GM23248 (cell line): ENCODE data around the gene CARMIL1. TPM values are rescaled to one million over a fixed set of nuclear protein-coding genes. Genes with fewer than 3 reads are reported as not detected.

Experiments used
- DNase-seq: peaks from one replicate; pipeline ENCODE4 v3.0.0-alpha.2; 2015
- H2AFZ ChIP-seq: fragments of 200-600 bp; sonication (generic); 2 replicates; pipeline ENCODE4 v1.6.1; 2016; ENCODE audit warnings: antibody characterized with exemption
- H3F3A ChIP-seq: fragments of 200-600 bp; sonication (generic); 2 replicates; pipeline ENCODE4 v1.6.1; 2016; ENCODE audit warnings: mild to moderate bottlenecking, antibody characterized with exemption, mixed run types; ENCODE audit not compliant: insufficient read depth
- H3K27ac ChIP-seq: fragments of 200-600 bp; sonication (generic); 2 replicates; pipeline ENCODE4 v1.5.1; 2016; ENCODE audit warnings: mild to moderate bottlenecking
- H3K27me3 ChIP-seq: fragments of 200-600 bp; sonication (generic); replicated peaks from 2 replicates; pipeline ENCODE4 v1.6.1; 2016; ENCODE audit warnings: mild to moderate bottlenecking; ENCODE audit not compliant: insufficient read depth
- H3K36me3 ChIP-seq: fragments of 200-600 bp; sonication (generic); 2 replicates; pipeline ENCODE4 v1.6.1; 2016; ENCODE audit warnings: low read depth, mild to moderate bottlenecking
- H3K4me1 ChIP-seq: fragments of 200-600 bp; sonication (generic); 2 replicates; pipeline ENCODE4 v1.6.1; 2016; ENCODE audit warnings: mild to moderate bottlenecking; ENCODE audit not compliant: insufficient read depth
- H3K4me2 ChIP-seq: fragments of 200-600 bp; sonication (generic); one replicate; pipeline ENCODE4 v1.6.1; 2016; ENCODE audit warnings: mild to moderate bottlenecking; ENCODE audit not compliant: unreplicated experiment
- H3K4me3 ChIP-seq: fragments of 200-600 bp; sonication (generic); 2 replicates; pipeline ENCODE4 v1.5.1; 2016; ENCODE audit warnings: mild to moderate bottlenecking
- H3K79me2 ChIP-seq: fragments of 200-600 bp; sonication (generic); 2 replicates; pipeline ENCODE4 v1.6.1; 2016; ENCODE audit warnings: mild to moderate bottlenecking; ENCODE audit not compliant: insufficient read depth
- H3K9ac ChIP-seq: fragments of 200-600 bp; sonication (generic); 2 replicates; pipeline ENCODE4 v1.6.1; 2016; ENCODE audit warnings: mild to moderate bottlenecking
- H3K9me2 ChIP-seq: fragments of 200-600 bp; sonication (generic); 2 replicates; pipeline ENCODE4 v1.6.1; 2016; ENCODE audit warnings: mixed run types, mild to moderate bottlenecking, moderate library complexity; ENCODE audit not compliant: insufficient read depth
- H3K9me3 ChIP-seq: fragments of 200-600 bp; sonication (generic); one replicate; pipeline ENCODE4 v1.6.1; 2017; ENCODE audit warnings: low read depth
- H4K20me1 ChIP-seq: fragments of 200-600 bp; sonication (generic); 2 replicates; pipeline ENCODE4 v1.6.0; 2016; ENCODE audit not compliant: insufficient read depth
- EZH2 ChIP-seq: fragments of 200-600 bp; sonication (generic); IDR thresholded peaks from 2 replicates; pipeline ENCODE4 v1.6.1; 2018; ENCODE audit warnings: antibody characterized with exemption, mild to moderate bottlenecking; ENCODE audit not compliant: insufficient read depth, poor library complexity, severe bottlenecking
- EZH2phosphoT487 ChIP-seq: fragments of 200-600 bp; sonication (generic); IDR thresholded peaks from 2 replicates; pipeline ENCODE4 v1.6.1; 2018; ENCODE audit warnings: antibody characterized with exemption, moderate library complexity, mild to moderate bottlenecking, low read depth; ENCODE audit not compliant: insufficient read depth
- WGBS, 2 experiments: methylation state at CpG; one replicate each; pipeline ENCODE4 v1.1.6; 2015 to 2017; ENCODE audit warnings: low lambda C conversion rate in 2 of 2, low coverage in 1 of 2; ENCODE audit errors: missing lambda C conversion rate in 2 of 2; 5-methylcytosine and 5-hydroxymethylcytosine counted together
- in situ Hi-C: fragments of 300-500 bp; cut with MboI; formaldehyde crosslinking; loops from 2 replicates; pipeline ENCODE4 v1.15.0; 2020
- polyA plus RNA-seq: library from polyadenylated mRNA; unstranded; fragments of >200 nt; fragmentation: Nextera tagmentation; extraction: Ambion mirVana; gene quantifications from 2 replicates; pipeline ENCODE4 v1.2.1, GENCODE V29; 2016
- total RNA-seq: library from RNA; depleted of rRNA; stranded (reverse); fragments of >200 nt; shearing (Covaris generic); gene quantifications from 2 replicates; pipeline ENCODE4 v1.2.3, GENCODE V29; 2014

CARMIL1 gene
- total and polyA plus RNA-seq, 2 experiments from 2014 or later = 10.9 to 11.0 TPM

DNA sequence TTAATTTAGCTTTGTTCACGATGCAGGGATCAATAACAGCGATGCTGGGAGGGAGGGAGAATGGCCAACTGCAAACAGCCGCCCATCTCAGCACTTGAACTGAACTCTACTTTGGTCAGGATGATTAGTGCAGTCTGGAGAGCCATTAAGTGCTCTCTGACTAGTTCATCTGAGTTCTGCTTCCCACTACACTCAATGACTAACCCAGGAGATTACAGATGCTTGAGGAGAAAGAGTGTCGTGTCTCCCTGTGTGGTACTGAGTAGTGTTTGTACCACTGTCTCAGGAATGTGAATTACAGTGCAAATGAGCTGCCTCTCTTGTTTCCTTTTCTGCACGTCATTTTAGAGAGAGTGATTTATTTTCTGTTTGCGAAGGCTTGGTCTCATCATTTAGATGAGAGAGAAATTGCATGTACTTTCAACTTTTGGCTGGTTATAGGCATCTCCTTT is 23.5 kb downstream of the CARMIL1 start:
- Histone ChIP-seq H3K4me1 (peaks cover 15% of the 10 kb centered on the region), H3K79me2 (peaks cover 15% of the 10 kb centered on the region), H3K27me3 (no peaks in the 10 kb centered on the region), H3K36me3 (no peaks in the 10 kb centered on the region), H3K9me3 (no peaks in the 10 kb centered on the region), H2AFZ (no peak overlapping the region), H3K27ac (peak overlapping the region; percentile 44), H3K4me2 (peak overlapping the region; percentile 65), H3K9me2 (no peaks in the 10 kb centered on the region), H3F3A (peaks cover 18% of the 10 kb centered on the region), H4K20me1 (no peaks in the 10 kb centered on the region), H3K9ac (no peak overlapping the region), H3K4me3 (peak overlapping the region; percentile 36; the same call in 1 of the 2 replicates)
- WGBS, 2 experiments = 20 to 22% methylated on average over 6 of the region's 6 CpGs
- DNase-seq = peak; percentile 93
- in situ Hi-C loops = no loop called here
- TF ChIP-seq EZH2 (no peak), EZH2phosphoT487 (peak; percentile 98)

DNA sequence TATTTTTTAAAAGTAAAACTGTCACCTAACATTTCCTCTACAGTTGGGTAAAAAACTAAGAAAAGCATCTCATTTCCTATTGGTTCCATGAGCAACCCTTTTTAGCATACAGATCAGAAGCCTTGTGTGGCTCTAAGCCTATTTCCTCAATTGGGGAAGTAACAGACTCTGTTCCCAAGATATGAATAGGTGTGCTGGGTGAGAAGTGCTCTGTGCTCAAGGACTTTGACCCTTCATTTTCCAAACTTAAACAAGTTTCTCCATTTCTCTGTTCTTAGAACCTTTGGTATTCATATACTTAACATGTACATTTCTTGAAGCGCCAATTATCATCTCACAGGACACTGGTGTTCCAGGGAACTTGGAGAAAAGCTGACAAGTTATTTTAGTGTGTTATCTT is 24.1 kb downstream of the CARMIL1 start:
- Histone ChIP-seq H3K9me3 (no peaks in the 10 kb centered on the region), H3K27ac (peak overlapping the region; percentile 44; the same call in 1 of the 2 replicates), H3K4me1 (peaks cover 15% of the 10 kb centered on the region), H3K4me3 (peak overlapping the region; percentile 36; the same call in 1 of the 2 replicates), H3K27me3 (no peaks in the 10 kb centered on the region), H3K9me2 (no peaks in the 10 kb centered on the region), H3K36me3 (no peaks in the 10 kb centered on the region), H2AFZ (no peak overlapping the region), H3K9ac (no peak overlapping the region), H3K4me2 (peak overlapping the region; percentile 65), H4K20me1 (no peaks in the 10 kb centered on the region), H3F3A (peaks cover 18% of the 10 kb centered on the region), H3K79me2 (peaks cover 15% of the 10 kb centered on the region)
- WGBS, 2 experiments = 97 to 100% methylated on average over 1 of the region's 1 CpG
- no peak for DNase-seq
- TF ChIP-seq EZH2 (no peak), EZH2phosphoT487 (no peak)
- in situ Hi-C loops = no loop called here

DNA sequence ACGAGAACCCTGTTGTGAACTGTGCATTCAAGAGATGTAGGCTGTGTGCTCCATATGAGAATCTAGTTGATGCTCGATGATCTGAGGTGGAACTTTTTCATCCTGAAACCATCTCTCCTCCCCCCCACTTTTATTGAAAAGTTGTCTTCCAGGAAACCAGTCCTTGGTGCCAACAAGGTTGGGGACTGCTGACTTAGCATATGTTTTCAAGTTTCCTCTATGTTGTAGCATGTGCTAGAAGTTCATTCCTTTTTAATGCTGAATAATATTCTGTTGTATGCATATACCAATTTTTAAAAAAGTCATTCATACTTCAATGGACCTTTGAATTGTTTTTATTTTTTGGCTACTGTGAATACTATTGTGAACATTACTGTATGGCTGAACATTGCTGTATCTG is 27.2 kb downstream of the CARMIL1 start:
- H3K4me3 ChIP-seq = no peak overlapping the region
- DNase-seq = no peak
- H3K4me2 ChIP-seq = no peak overlapping the region
- H3K79me2 ChIP-seq = peaks cover 5% of the 10 kb centered on the region; the same call in 1 of the 2 replicates
- TF ChIP-seq EZH2 (no peak), EZH2phosphoT487 (no peak)
- WGBS, 2 experiments = 94 to 96% methylated on average over 2 of the region's 2 CpGs
- H3K4me1 ChIP-seq = peaks cover 30% of the 10 kb centered on the region
- H2AFZ ChIP-seq = no peak overlapping the region
- no peaks in the 10 kb centered on the region for H3K27me3 ChIP-seq
- H3K9ac ChIP-seq = no peak overlapping the region
- no peaks in the 10 kb centered on the region for H3K36me3 ChIP-seq
- in situ Hi-C loops = no loop called here
- H3K9me2 ChIP-seq = no peaks in the 10 kb centered on the region
- no peak overlapping the region for H3K27ac ChIP-seq
- no peaks in the 10 kb centered on the region for H4K20me1 ChIP-seq
- H3F3A ChIP-seq = peaks cover 31% of the 10 kb centered on the region
- no peaks in the 10 kb centered on the region for H3K9me3 ChIP-seq

DNA sequence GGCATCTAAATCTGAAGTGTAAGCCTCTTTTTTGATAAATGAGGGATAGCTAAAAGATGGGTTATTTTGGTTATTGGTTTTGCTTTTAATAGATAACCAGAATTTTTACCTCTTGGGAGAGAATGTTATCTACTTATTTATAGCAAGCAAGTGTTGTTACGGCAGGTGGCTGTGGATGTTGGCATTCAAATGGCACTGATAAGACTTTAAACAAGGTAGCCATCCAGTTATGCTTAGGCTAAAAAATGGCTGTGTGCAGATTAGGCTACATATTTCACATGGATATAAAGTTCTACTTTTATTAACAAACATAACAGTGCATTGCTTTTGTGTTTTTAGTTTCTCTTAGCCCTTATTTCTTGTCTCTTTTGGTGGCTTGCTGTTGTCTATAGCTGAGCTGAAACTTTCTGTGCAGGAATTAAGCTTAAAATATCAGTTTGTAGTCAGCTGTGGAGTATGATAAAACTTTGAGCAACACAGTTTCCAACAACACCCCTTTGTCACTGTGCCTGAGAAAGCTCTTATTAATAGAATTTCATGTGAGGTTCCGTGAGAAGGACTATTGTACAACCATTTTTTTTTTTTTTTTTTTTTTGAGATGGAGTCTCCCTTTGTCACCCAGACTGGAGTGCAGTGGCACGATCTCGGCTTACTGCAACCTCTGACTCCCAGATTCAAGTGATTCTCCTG is 28.8 kb downstream of the CARMIL1 start:
- H3K27me3 ChIP-seq = no peaks in the 10 kb centered on the region
- no peak overlapping the region for H3K4me3 ChIP-seq
- no peak overlapping the region for H3K4me2 ChIP-seq
- no peak for DNase-seq
- H3K4me1 ChIP-seq = peaks cover 36% of the 10 kb centered on the region
- in situ Hi-C loops = no loop called here
- H3K79me2 ChIP-seq = peaks cover 5% of the 10 kb centered on the region; the same call in 1 of the 2 replicates
- no peaks in the 10 kb centered on the region for H3K9me2 ChIP-seq
- H3F3A ChIP-seq = peaks cover 35% of the 10 kb centered on the region
- no peak overlapping the region for H3K9ac ChIP-seq
- H2AFZ ChIP-seq = no peak overlapping the region
- H3K27ac ChIP-seq = no peak overlapping the region
- H3K9me3 ChIP-seq = no peaks in the 10 kb centered on the region
- H4K20me1 ChIP-seq = no peaks in the 10 kb centered on the region
- 83 to 91% methylated on average over 3 to 4 of the region's 4 CpGs for WGBS, 2 experiments
- TF ChIP-seq EZH2 = no peak
- no peaks in the 10 kb centered on the region for H3K36me3 ChIP-seq
